GM10248 (cell line): ENCODE data around the gene PTX4.

Source experiments
- CTCF ChIA-PET: fragments of 300-600 bp; sonication (Branson Sonifier 250); formaldehyde crosslinking; extraction: SDS; loops from one replicate; lab custom pipeline; 2021; ENCODE audit warnings: antibody characterized with exemption; lab: Yijun Ruan, JAX
- POLR2A ChIA-PET: fragments of 350-650 bp; sonication (Branson Sonifier 250); formaldehyde crosslinking; extraction: SDS; loops from one replicate; lab custom pipeline; 2020; ENCODE audit warnings: antibody characterized with exemption; lab: Yijun Ruan, JAX
- DNase-seq: peaks from one replicate; pipeline ENCODE4 v3.0.0; 2012; ENCODE audit errors: extremely low spot score
- TF ChIP-seq, protein P1 (sequence below): IDR thresholded peaks from 2 replicates; pipeline ENCODE4 v1.5.1; 2012; ENCODE audit warnings: mild to moderate bottlenecking, low read depth; ENCODE audit errors: extremely low read depth, missing control alignments, control extremely low read depth

PTX4 gene

DNA sequence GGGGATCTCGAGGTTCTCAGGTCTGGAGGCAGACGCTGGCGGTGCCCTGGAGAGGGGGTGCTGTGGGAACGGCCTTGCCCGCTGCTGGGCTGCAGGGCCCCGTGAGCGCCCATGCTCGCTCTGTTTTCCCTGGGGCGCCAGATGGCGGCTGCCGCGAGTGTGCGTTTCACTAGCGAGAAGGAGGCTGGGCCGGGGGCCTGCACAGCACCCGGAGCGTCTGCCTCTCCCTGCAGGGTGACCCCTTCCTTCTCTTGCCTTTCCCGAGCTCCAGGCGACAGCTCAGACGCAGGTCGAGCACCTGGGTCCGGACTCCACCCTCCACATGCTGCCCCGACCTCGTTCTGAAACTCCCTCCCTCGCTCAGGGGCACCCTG, 7.1 kb upstream of the PTX4 start:
- TF ChIP-seq, protein P1, sequence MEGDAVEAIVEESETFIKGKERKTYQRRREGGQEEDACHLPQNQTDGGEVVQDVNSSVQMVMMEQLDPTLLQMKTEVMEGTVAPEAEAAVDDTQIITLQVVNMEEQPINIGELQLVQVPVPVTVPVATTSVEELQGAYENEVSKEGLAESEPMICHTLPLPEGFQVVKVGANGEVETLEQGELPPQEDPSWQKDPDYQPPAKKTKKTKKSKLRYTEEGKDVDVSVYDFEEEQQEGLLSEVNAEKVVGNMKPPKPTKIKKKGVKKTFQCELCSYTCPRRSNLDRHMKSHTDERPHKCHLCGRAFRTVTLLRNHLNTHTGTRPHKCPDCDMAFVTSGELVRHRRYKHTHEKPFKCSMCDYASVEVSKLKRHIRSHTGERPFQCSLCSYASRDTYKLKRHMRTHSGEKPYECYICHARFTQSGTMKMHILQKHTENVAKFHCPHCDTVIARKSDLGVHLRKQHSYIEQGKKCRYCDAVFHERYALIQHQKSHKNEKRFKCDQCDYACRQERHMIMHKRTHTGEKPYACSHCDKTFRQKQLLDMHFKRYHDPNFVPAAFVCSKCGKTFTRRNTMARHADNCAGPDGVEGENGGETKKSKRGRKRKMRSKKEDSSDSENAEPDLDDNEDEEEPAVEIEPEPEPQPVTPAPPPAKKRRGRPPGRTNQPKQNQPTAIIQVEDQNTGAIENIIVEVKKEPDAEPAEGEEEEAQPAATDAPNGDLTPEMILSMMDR, result no peak
- POLR2A ChIA-PET, result no interaction called here
- CTCF ChIA-PET, result no interaction called here
- DNase-seq, result no peak

DNA sequence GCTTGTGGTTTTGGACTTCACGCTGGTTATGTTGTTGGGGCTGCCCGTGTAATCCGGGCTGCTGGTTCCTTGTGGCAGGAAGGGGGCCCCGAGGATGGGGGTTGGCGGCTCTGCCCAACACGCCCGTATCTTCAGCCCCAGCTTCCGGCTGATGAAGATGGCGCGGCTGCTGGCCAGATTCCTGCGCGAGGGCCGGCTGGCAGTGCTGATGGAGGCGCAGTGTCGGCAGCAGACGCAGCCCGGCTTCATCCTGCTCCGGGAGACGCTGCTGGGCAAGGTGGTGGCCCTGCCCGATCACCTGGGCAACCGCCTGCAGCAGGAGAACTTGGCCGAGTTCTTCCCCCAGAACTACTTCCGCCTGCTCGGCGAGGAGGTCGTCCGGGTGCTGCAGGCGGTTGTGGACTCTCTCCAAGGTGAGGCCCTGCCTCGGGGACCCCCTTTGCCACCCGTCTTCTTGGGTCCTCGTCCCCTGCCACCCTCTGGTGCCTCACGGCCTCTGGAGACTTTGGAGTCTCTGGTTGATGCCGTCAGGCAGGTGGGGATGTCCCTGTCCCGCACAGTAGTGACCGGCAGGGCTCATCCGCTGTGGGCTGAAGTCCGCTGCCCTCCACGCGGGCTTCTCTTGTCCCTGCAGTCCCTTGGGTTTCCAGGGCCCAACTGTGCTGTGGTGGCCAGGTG, 6.6 kb upstream of the PTX4 start:
- POLR2A ChIA-PET, result no interaction called here
- CTCF ChIA-PET, result no interaction called here

DNA sequence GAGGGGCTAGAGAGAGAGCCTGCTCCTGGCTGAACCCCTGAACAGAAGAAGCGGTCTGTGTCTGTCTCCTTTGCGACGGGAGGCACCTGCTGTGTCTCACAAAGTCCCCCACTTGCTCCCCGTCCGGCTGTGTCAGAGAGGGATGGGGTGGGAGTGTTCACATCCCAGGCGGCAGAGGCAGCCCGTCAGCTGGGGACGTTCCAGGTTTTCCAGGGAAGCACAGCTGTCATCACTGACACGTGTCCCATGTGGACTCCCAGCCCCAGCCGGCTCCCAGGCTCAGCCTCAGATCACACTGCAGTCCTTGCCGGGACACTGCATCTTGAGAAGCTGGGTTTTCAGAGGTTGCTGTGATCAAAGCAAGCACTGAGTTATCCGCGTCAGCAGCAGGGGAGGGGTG, 6.0 kb upstream of the PTX4 start:
- ChIA-PET POLR2A (no interaction called here), CTCF (no interaction called here)
- DNase-seq, result no peak
- TF ChIP-seq, protein P1, result no peak

More for the DNA sequence above, 6.6 kb upstream of the PTX4 start:
- no peak for DNase-seq
- TF ChIP-seq, protein P1, result no peak

DNA sequence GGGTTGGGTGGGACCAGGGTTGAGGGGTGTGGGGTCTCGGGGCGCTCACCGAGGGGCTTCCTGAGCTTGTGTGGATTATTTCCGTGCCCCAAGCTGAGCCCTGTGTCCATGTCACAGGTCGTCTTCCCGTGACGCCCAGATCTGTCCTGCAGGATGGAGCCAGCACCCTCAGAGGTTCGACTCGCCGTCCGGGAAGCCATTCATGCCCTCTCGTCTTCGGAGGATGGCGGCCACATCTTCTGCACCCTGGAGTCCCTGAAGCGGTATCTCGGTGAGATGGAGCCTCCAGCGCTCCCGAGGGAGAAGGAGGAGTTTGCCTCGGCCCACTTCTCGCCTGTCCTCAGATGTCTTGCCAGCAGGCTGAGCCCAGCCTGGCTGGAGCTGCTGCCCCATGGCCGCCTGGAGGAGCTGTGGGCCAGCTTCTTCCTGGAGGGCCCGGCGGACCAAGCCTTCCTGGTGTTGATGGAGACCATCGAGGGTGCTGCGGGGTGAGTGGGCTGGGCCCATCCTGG, 5.4 kb upstream of the PTX4 start:
- ChIA-PET CTCF (no interaction called here), POLR2A (no interaction called here)
- DNase-seq, result no peak
- TF ChIP-seq, protein P1, result peak; percentile 16

DNA sequence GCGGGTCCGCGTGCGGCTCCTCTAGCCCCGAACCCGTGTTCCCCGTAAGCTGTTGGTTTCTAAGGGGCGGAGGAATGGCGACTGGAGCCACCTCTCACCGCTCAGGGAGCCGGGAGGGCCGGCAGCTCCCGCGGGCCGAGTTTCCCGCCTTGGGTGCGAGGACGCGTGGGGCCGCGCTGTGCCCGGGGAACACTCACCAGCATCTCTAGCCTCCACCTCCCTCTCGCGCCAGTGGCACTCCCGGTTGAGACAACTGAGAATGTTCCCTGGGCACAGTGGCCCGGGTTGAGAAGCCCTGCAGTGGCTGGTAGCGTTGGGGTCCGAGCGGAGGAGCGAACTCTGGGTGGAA, 5.0 kb upstream of the PTX4 start:
- DNase-seq, result peak; percentile 54
- ChIA-PET POLR2A (no interaction called here), CTCF (no interaction called here)
- TF ChIP-seq, protein P1, result no peak

DNA sequence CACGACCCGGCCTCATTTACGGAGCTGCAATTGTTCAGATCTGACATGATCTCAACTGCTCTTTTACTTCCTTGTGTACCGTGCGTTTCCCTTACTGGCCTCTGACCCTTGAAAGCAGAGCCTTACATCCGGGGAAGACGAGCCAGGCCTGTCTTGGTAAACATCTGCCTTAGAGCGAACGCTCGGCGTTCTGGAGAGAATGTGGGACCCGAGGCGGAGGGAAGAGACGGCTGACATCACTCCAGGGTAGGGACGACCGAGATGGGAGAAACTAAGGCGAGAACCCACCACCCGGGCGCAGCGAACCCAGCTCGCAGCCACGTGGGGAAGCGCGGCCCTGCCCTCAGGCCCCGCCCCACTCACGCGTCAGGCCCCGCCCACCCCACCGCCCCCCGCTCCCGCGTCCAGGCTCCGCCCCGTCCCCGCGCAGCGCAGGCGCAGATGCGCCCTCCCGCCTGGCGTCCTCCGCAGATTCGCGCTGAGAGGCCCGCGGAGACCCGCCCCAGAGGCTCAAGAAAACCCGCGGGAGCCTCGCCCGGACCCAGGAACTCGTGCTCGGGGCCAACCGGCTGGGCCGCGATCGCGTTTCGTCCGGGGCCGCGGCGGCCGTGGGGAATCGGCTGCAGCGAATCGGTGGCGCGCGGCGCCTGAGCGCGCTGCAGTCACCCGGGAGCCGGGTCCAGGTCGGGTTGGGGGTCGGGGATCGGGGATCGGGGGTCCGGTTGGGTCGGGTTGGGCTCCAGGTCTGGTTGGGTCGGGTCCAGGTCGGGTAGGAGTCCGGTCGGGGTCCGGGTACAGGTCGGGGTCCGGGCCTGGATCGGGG, 4.4 kb upstream of the PTX4 start, which contains the start of gene TELO2:
Gene TELO2, plus strand, starts transcription at position 438 of the 823 bp plus-strand sequence. CDS start 922 bp downstream, outside the sequence.
- TF ChIP-seq, protein P1, result no peak
- ChIA-PET CTCF (no interaction called here), POLR2A (interaction anchor here (0.6 kb wide), 1 partner anchor 867 kb away, joined by 5 read pairs; no protein-coding TSS in a partner anchor)
- DNase-seq, result peak; percentile 99
